Neural progenitor cell (in vitro differentiated cells): ENCODE results near the gene DPH1.
"Not testable (repeated sequence)": the region's sequence is repeated elsewhere in the genome, so short reads cannot be mapped to it uniquely, and the experiment has no call there.

Experiments
- EZH2 ChIP-seq: fragments of 200-600 bp; sonication (generic); IDR thresholded peaks from 2 replicates; pipeline ENCODE4 v1.6.1; 2017; ENCODE audit warnings: antibody characterized with exemption, mild to moderate bottlenecking, moderate library complexity
- TF ChIP-seq, protein P1 (sequence below): fragments of 200-600 bp; sonication (generic); IDR thresholded peaks from 2 replicates; pipeline ENCODE4 v1.5.1; 2017; ENCODE audit warnings: antibody characterized with exemption, mild to moderate bottlenecking

- TF ChIP-seq, protein P1, sequence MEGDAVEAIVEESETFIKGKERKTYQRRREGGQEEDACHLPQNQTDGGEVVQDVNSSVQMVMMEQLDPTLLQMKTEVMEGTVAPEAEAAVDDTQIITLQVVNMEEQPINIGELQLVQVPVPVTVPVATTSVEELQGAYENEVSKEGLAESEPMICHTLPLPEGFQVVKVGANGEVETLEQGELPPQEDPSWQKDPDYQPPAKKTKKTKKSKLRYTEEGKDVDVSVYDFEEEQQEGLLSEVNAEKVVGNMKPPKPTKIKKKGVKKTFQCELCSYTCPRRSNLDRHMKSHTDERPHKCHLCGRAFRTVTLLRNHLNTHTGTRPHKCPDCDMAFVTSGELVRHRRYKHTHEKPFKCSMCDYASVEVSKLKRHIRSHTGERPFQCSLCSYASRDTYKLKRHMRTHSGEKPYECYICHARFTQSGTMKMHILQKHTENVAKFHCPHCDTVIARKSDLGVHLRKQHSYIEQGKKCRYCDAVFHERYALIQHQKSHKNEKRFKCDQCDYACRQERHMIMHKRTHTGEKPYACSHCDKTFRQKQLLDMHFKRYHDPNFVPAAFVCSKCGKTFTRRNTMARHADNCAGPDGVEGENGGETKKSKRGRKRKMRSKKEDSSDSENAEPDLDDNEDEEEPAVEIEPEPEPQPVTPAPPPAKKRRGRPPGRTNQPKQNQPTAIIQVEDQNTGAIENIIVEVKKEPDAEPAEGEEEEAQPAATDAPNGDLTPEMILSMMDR, result not testable (repeated sequence)
- TF ChIP-seq EZH2, result not testable (repeated sequence)
These were observed 16.5 kb upstream of the DPH1 start for GRCh38 chr17:2013220-2013993.
